ENCODE measurements around the gene LAMA3.

DNA sequence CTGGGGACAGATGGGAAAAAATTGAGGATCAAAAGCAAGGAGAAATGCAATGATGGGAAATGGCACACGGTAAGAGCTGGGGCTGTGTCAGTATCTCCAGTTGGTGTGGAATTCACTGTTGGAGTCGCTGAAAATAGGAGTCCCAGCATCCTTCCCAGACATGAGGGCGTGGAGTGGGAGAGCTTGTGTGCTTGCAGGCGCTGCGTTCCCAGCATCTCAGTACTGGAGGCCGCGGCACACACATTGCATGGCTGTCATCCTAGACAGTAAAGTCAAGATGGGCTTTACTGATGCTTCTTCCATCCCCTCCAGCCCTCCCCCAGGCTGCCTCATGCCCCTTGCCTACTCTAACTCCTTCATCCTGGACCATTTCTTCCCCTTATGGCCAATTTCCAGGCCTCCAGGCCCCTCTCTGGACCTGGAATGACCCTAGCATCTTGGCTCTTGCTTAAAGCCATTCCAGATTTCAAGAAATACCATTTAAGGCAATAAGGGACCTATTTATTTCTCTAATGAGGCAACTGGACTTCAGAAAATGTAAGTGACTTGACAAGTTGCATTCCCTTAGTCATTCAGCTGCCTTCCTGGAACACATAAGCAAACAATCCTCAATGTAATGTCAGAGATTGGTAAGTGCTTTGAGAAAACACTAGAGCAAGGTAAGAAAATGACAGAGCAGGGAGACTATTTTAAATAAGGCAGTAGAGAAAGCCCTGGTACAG is 254.8 kb downstream of the LAMA3 start:
- TF ChIP-seq POLR2A (IDR thresholded peaks at IDR 0.05; ENCODE audit: low read length) (no peak), GATA1 (IDR thresholded peaks at IDR 0.05; ENCODE audit: low read depth, low read length) (no peak)

Data from erythroblast (primary cell).